SK-N-SH (cell line): ENCODE measurements around the gene PLPPR5. TPM values are rescaled to one million over a fixed set of nuclear protein-coding genes. Genes with fewer than 3 reads are reported as not detected.

Experiments used
- CTCF ChIA-PET: fragments of 300-600, 350-600 bp; formaldehyde crosslinking; extraction: SDS; loops from one replicate; lab custom pipeline; 2021; lab: Yijun Ruan, JAX
- POLR2A ChIA-PET: fragments of 350-600 bp; sonication (Branson Sonifier 250); formaldehyde crosslinking; extraction: SDS; loops from one replicate; lab custom pipeline; 2020; ENCODE audit warnings: antibody characterized with exemption, inconsistent platforms; lab: Yijun Ruan, JAX
- DNase-seq: peaks from one replicate; pipeline ENCODE4 v3.0.0; 2012
- H2AFZ ChIP-seq: fragments of 200-600 bp; sonication (generic); 2 replicates; pipeline ENCODE4 v1.8.1; 2016; ENCODE audit warnings: antibody characterized with exemption, mild to moderate bottlenecking, low read depth
- H3F3A ChIP-seq: fragments of 200-600 bp; sonication (generic); replicated peaks from 2 replicates; pipeline ENCODE3; 2016; ENCODE audit warnings: antibody characterized with exemption, mild to moderate bottlenecking; ENCODE audit not compliant: insufficient read depth
- H3K27ac ChIP-seq, 2 experiments: fragments of 200-500 bp in 1 of 2; fragments of 200-600 bp in 1 of 2; sonication (Bioruptor generic) in 1 of 2; sonication (generic), shearing (Covaris generic) in 1 of 2; 2 replicates each; pipeline versions ENCODE4 v1.5.1 to v1.6.1; 2014 to 2016; ENCODE audit warnings: low read depth in 2 of 2, inconsistent platforms in 1 of 2, low read length in 1 of 2, mild to moderate bottlenecking in 1 of 2, mixed read lengths in 1 of 2
- H3K27me3 ChIP-seq: fragments of 200-600 bp; sonication (generic), shearing (Covaris generic); 2 replicates; pipeline ENCODE4 v1.6.1; 2016; ENCODE audit warnings: mixed run types; ENCODE audit not compliant: insufficient read depth
- H3K36me3 ChIP-seq, 2 experiments: fragments of 200-500 bp in 1 of 2; fragments of 200-600 bp in 1 of 2; sonication (Bioruptor generic) in 1 of 2; sonication (generic) in 1 of 2; replicated peaks in 1 of 2; 2 replicates each; pipeline versions ENCODE3 to v1.5.1; 2014 to 2016; ENCODE audit warnings: low read length in 1 of 2, mild to moderate bottlenecking in 1 of 2; ENCODE audit not compliant: insufficient read depth in 2 of 2, control insufficient read depth in 1 of 2
- H3K4me1 ChIP-seq, 2 experiments: fragments of 200-500 bp in 1 of 2; fragments of 200-600 bp in 1 of 2; sonication (Bioruptor generic) in 1 of 2; sonication (generic), shearing (Covaris generic) in 1 of 2; 2 replicates each; pipeline versions ENCODE4 v1.5.1 to v1.6.1; 2014 to 2016; ENCODE audit warnings: low read depth in 1 of 2, low read length in 1 of 2, mixed run types in 1 of 2; ENCODE audit not compliant: insufficient read depth in 2 of 2, control insufficient read depth in 1 of 2
- H3K4me2 ChIP-seq: fragments of 200-600 bp; sonication (generic), shearing (Covaris generic); 2 replicates; pipeline ENCODE4 v1.6.1; 2017; ENCODE audit warnings: mixed run types
- H3K4me3 ChIP-seq, 2 experiments: fragments of 200-500 bp in 1 of 2; fragments of 200-600 bp in 1 of 2; sonication (Bioruptor generic) in 1 of 2; sonication (generic), shearing (Covaris generic) in 1 of 2; 2 replicates each; pipeline versions ENCODE4 v1.5.1 to v1.8.1; 2014 to 2016; ENCODE audit warnings: low read depth in 2 of 2, inconsistent platforms in 1 of 2, low read length in 1 of 2, mild to moderate bottlenecking in 1 of 2, mixed read lengths in 1 of 2, moderate library complexity in 1 of 2
- H3K79me2 ChIP-seq: fragments of 200-600 bp; sonication (generic); 2 replicates; pipeline ENCODE4 v1.8.1; 2017; ENCODE audit warnings: mild to moderate bottlenecking; ENCODE audit not compliant: insufficient read depth
- H3K9ac ChIP-seq: fragments of 200-600 bp; sonication (generic); 2 replicates; pipeline ENCODE4 v1.6.1; 2017; ENCODE audit warnings: mixed run types
- H3K9me2 ChIP-seq: fragments of 200-600 bp; sonication (generic); 2 replicates; pipeline ENCODE4 v1.6.1; 2017; ENCODE audit warnings: mixed run types
- H3K9me3 ChIP-seq: fragments of 200-600 bp; sonication (generic); 2 replicates; pipeline ENCODE4 v1.6.1; 2017; ENCODE audit warnings: mixed run types, mild to moderate bottlenecking, moderate library complexity
- H4K20me1 ChIP-seq: fragments of 200-600 bp; sonication (generic); 2 replicates; pipeline ENCODE4 v1.6.1; 2017; ENCODE audit warnings: mild to moderate bottlenecking, mixed run types; ENCODE audit not compliant: insufficient read depth
- CHD2 ChIP-seq: fragments of 150-350 bp; IDR thresholded peaks from 2 replicates; pipeline ENCODE4 v1.6.1; 2018; ENCODE audit warnings: low read length; ENCODE audit not compliant: partially characterized antibody
- EZH2phosphoT487 ChIP-seq: fragments of 200-600 bp; sonication (generic); IDR thresholded peaks from 2 replicates; pipeline ENCODE4 v1.6.1; 2017; ENCODE audit warnings: low read depth, mixed run types, mild to moderate bottlenecking, antibody characterized with exemption, moderate library complexity, borderline replicate concordance
- FOSL2 ChIP-seq: IDR thresholded peaks from 2 replicates; pipeline ENCODE4 v1.4.0; 2012; ENCODE audit warnings: low read depth, mild to moderate bottlenecking, moderate library complexity, borderline replicate concordance
- FOXJ3 ChIP-seq: sonication (generic); formaldehyde crosslinking; IDR thresholded peaks from 2 replicates; pipeline ENCODE4 v1.5.1; 2020; ENCODE audit warnings: mild to moderate bottlenecking, missing genetic modification reagents
- FOXM1 ChIP-seq: IDR thresholded peaks from 2 replicates; pipeline ENCODE4 v1.4.0; 2012; ENCODE audit warnings: low read depth, mild to moderate bottlenecking
- GABPA ChIP-seq: IDR thresholded peaks from 2 replicates; pipeline ENCODE4 v1.4.0; 2012; ENCODE audit warnings: low read depth, mild to moderate bottlenecking
- GATA2 ChIP-seq: sonication (generic); formaldehyde crosslinking; IDR thresholded peaks from 2 replicates; pipeline ENCODE4 v1.5.0; 2020; ENCODE audit warnings: mild to moderate bottlenecking, missing genetic modification reagents
- IRF3 ChIP-seq: fragments of 150-350 bp; IDR thresholded peaks from 2 replicates; pipeline ENCODE4 v1.6.1; 2016; ENCODE audit warnings: mild to moderate bottlenecking, low read depth, low read length
- JUND ChIP-seq: IDR thresholded peaks from 2 replicates; pipeline ENCODE4 v1.4.0; 2012
- MAX ChIP-seq: IDR thresholded peaks from 2 replicates; pipeline ENCODE4 v1.4.0; 2012; ENCODE audit warnings: low read depth
- NFIC ChIP-seq: IDR thresholded peaks from 2 replicates; pipeline ENCODE4 v1.4.0; 2012; ENCODE audit warnings: borderline replicate concordance
- NRF1 ChIP-seq: IDR thresholded peaks from 2 replicates; pipeline ENCODE4 v1.6.1; 2012; ENCODE audit warnings: low read depth, mild to moderate bottlenecking, low read length
- PBX3 ChIP-seq: IDR thresholded peaks from 2 replicates; pipeline ENCODE4; 2012
- RCOR1 ChIP-seq: fragments of 150-350 bp; IDR thresholded peaks from 2 replicates; pipeline ENCODE4 v1.6.1; 2017; ENCODE audit warnings: antibody characterized with exemption, low read length
- REST ChIP-seq: IDR thresholded peaks from 2 replicates; pipeline ENCODE4 v1.6.1; 2012; ENCODE audit warnings: mild to moderate bottlenecking, low read depth, low read length, moderate library complexity
- RFX5 ChIP-seq: IDR thresholded peaks from 2 replicates; pipeline ENCODE4 v1.6.1; 2012; ENCODE audit warnings: mild to moderate bottlenecking, improper control_type of control experiment, low read length
- RXRA ChIP-seq: IDR thresholded peaks from 2 replicates; pipeline ENCODE4 v1.4.0; 2012; ENCODE audit warnings: low read depth, mild to moderate bottlenecking, borderline replicate concordance
- SMC3 ChIP-seq: IDR thresholded peaks from 2 replicates; pipeline ENCODE4 v1.6.1; 2012; ENCODE audit warnings: low read depth, low read length, improper control_type of control experiment
- TAF1 ChIP-seq: IDR thresholded peaks from 2 replicates; pipeline ENCODE4 v1.6.1; 2012; ENCODE audit warnings: low read depth, mild to moderate bottlenecking, low read length, moderate library complexity, borderline replicate concordance
- USF1 ChIP-seq: IDR thresholded peaks from 2 replicates; pipeline ENCODE4 v1.4.0; 2012; ENCODE audit warnings: low read depth, borderline replicate concordance
- YY1 ChIP-seq: IDR thresholded peaks from 2 replicates; pipeline ENCODE4 v1.4.0; 2012; ENCODE audit warnings: low read depth, mild to moderate bottlenecking
- WGBS: methylation state at CpG from one replicate; pipeline ENCODE4 v1.1.6; 2017; ENCODE audit warnings: low lambda C conversion rate; 5-methylcytosine and 5-hydroxymethylcytosine counted together
- polyA plus RNA-seq, 3 experiments: library from polyadenylated mRNA; depleted of rRNA; stranded (reverse); fragments of >200 nt; gene quantifications; 2 replicates each; pipeline ENCODE4 v1.2.3, GENCODE V29; 2012

PLPPR5 gene
- polyA plus RNA-seq, 1 of the 3 experiments (the other 2 are of a cell fraction): 0.23 TPM

GRCh38 chr1:98975810-98976209 is 28.9 kb downstream of the PLPPR5 start (continued):
- TF ChIP-seq TAF1: no peak
- TF ChIP-seq NRF1: no peak
- TF ChIP-seq PBX3: no peak
- TF ChIP-seq YY1: no peak
- no peak for TF ChIP-seq FOSL2
- TF ChIP-seq, all 33 proteins: peak for 0

- 79% methylated on average over 5 of the region's 5 CpGs for WGBS
- Histone ChIP-seq H3K4me2 (no peak overlapping the region), H3K27me3 (no peaks in the 10 kb centered on the region), H4K20me1 (no peaks in the 10 kb centered on the region), H3F3A (no peaks in the 10 kb centered on the region), H3K4me3 (no peak overlapping the region), H3K27ac (no peak overlapping the region), H3K4me1 (peaks cover 0 to 10% of the 10 kb centered on the region in 2 experiments; a peak in 2 of 4 replicates), H3K36me3 (no peaks in the 10 kb centered on the region), H2AFZ (no peak overlapping the region), H3K79me2 (no peaks in the 10 kb centered on the region), H3K9ac (no peak overlapping the region), H3K9me3 (no peaks in the 10 kb centered on the region), H3K9me2 (no peaks in the 10 kb centered on the region)
- DNase-seq: no peak
- TF ChIP-seq SMC3 (no peak), JUND (no peak), GABPA (no peak), IRF3 (no peak), GATA2 (CRISPR knock-in tag) (no peak), RFX5 (no peak), RCOR1 (no peak), FOXJ3 (CRISPR knock-in tag) (no peak), NFIC (no peak), EZH2phosphoT487 (no peak), USF1 (no peak), CHD2 (no peak), MAX (no peak), RXRA (no peak), FOXM1 (no peak), REST (no peak)
- CTCF ChIA-PET: no interaction called here
- POLR2A ChIA-PET: no interaction called here
Observed at GRCh38 chr1:98975113-98975512, 29.5 kb downstream of the PLPPR5 start.
